SK-N-SH (cell line): Measurements from ENCODE around the gene AMN1. TPM values are rescaled to one million over a fixed set of nuclear protein-coding genes. Genes with fewer than 3 reads are reported as not detected.
"Not testable (repeated sequence)": the region's sequence is repeated elsewhere in the genome, so short reads cannot be mapped to it uniquely, and the experiment has no call there.

ENCODE experiments used
- CTCF ChIA-PET: fragments of 300-600, 350-600 bp; formaldehyde crosslinking; extraction: SDS; loops from one replicate; lab custom pipeline; 2021; lab: Yijun Ruan, JAX
- POLR2A ChIA-PET: fragments of 350-600 bp; sonication (Branson Sonifier 250); formaldehyde crosslinking; extraction: SDS; loops from one replicate; lab custom pipeline; 2020; ENCODE audit warnings: antibody characterized with exemption, inconsistent platforms; lab: Yijun Ruan, JAX
- DNase-seq: peaks from one replicate; pipeline ENCODE4 v3.0.0; 2012
- H2AFZ ChIP-seq: fragments of 200-600 bp; sonication (generic); 2 replicates; pipeline ENCODE4 v1.8.1; 2016; ENCODE audit warnings: antibody characterized with exemption, mild to moderate bottlenecking, low read depth
- H3F3A ChIP-seq: fragments of 200-600 bp; sonication (generic); replicated peaks from 2 replicates; pipeline ENCODE3; 2016; ENCODE audit warnings: antibody characterized with exemption, mild to moderate bottlenecking; ENCODE audit not compliant: insufficient read depth
- H3K27ac ChIP-seq, 2 experiments: fragments of 200-500 bp in 1 of 2; fragments of 200-600 bp in 1 of 2; sonication (Bioruptor generic) in 1 of 2; sonication (generic), shearing (Covaris generic) in 1 of 2; 2 replicates each; pipeline versions ENCODE4 v1.5.1 to v1.6.1; 2014 to 2016; ENCODE audit warnings: low read depth in 2 of 2, inconsistent platforms in 1 of 2, low read length in 1 of 2, mild to moderate bottlenecking in 1 of 2, mixed read lengths in 1 of 2
- H3K27me3 ChIP-seq: fragments of 200-600 bp; sonication (generic), shearing (Covaris generic); 2 replicates; pipeline ENCODE4 v1.6.1; 2016; ENCODE audit warnings: mixed run types; ENCODE audit not compliant: insufficient read depth
- H3K36me3 ChIP-seq, 2 experiments: fragments of 200-500 bp in 1 of 2; fragments of 200-600 bp in 1 of 2; sonication (Bioruptor generic) in 1 of 2; sonication (generic) in 1 of 2; replicated peaks in 1 of 2; 2 replicates each; pipeline versions ENCODE3 to v1.5.1; 2014 to 2016; ENCODE audit warnings: low read length in 1 of 2, mild to moderate bottlenecking in 1 of 2; ENCODE audit not compliant: insufficient read depth in 2 of 2, control insufficient read depth in 1 of 2
- H3K4me1 ChIP-seq, 2 experiments: fragments of 200-500 bp in 1 of 2; fragments of 200-600 bp in 1 of 2; sonication (Bioruptor generic) in 1 of 2; sonication (generic), shearing (Covaris generic) in 1 of 2; 2 replicates each; pipeline versions ENCODE4 v1.5.1 to v1.6.1; 2014 to 2016; ENCODE audit warnings: low read depth in 1 of 2, low read length in 1 of 2, mixed run types in 1 of 2; ENCODE audit not compliant: insufficient read depth in 2 of 2, control insufficient read depth in 1 of 2
- H3K4me2 ChIP-seq: fragments of 200-600 bp; sonication (generic), shearing (Covaris generic); 2 replicates; pipeline ENCODE4 v1.6.1; 2017; ENCODE audit warnings: mixed run types
- H3K4me3 ChIP-seq, 2 experiments: fragments of 200-500 bp in 1 of 2; fragments of 200-600 bp in 1 of 2; sonication (Bioruptor generic) in 1 of 2; sonication (generic), shearing (Covaris generic) in 1 of 2; 2 replicates each; pipeline versions ENCODE4 v1.5.1 to v1.8.1; 2014 to 2016; ENCODE audit warnings: low read depth in 2 of 2, inconsistent platforms in 1 of 2, low read length in 1 of 2, mild to moderate bottlenecking in 1 of 2, mixed read lengths in 1 of 2, moderate library complexity in 1 of 2
- H3K79me2 ChIP-seq: fragments of 200-600 bp; sonication (generic); 2 replicates; pipeline ENCODE4 v1.8.1; 2017; ENCODE audit warnings: mild to moderate bottlenecking; ENCODE audit not compliant: insufficient read depth
- H3K9ac ChIP-seq: fragments of 200-600 bp; sonication (generic); 2 replicates; pipeline ENCODE4 v1.6.1; 2017; ENCODE audit warnings: mixed run types
- H3K9me2 ChIP-seq: fragments of 200-600 bp; sonication (generic); 2 replicates; pipeline ENCODE4 v1.6.1; 2017; ENCODE audit warnings: mixed run types
- H3K9me3 ChIP-seq: fragments of 200-600 bp; sonication (generic); 2 replicates; pipeline ENCODE4 v1.6.1; 2017; ENCODE audit warnings: mixed run types, mild to moderate bottlenecking, moderate library complexity
- H4K20me1 ChIP-seq: fragments of 200-600 bp; sonication (generic); 2 replicates; pipeline ENCODE4 v1.6.1; 2017; ENCODE audit warnings: mild to moderate bottlenecking, mixed run types; ENCODE audit not compliant: insufficient read depth
- CHD2 ChIP-seq: fragments of 150-350 bp; IDR thresholded peaks from 2 replicates; pipeline ENCODE4 v1.6.1; 2018; ENCODE audit warnings: low read length; ENCODE audit not compliant: partially characterized antibody
- EZH2phosphoT487 ChIP-seq: fragments of 200-600 bp; sonication (generic); IDR thresholded peaks from 2 replicates; pipeline ENCODE4 v1.6.1; 2017; ENCODE audit warnings: low read depth, mixed run types, mild to moderate bottlenecking, antibody characterized with exemption, moderate library complexity, borderline replicate concordance
- FOSL2 ChIP-seq: IDR thresholded peaks from 2 replicates; pipeline ENCODE4 v1.4.0; 2012; ENCODE audit warnings: low read depth, mild to moderate bottlenecking, moderate library complexity, borderline replicate concordance
- FOXJ3 ChIP-seq: sonication (generic); formaldehyde crosslinking; IDR thresholded peaks from 2 replicates; pipeline ENCODE4 v1.5.1; 2020; ENCODE audit warnings: mild to moderate bottlenecking, missing genetic modification reagents
- GATA2 ChIP-seq: sonication (generic); formaldehyde crosslinking; IDR thresholded peaks from 2 replicates; pipeline ENCODE4 v1.5.0; 2020; ENCODE audit warnings: mild to moderate bottlenecking, missing genetic modification reagents
- IRF3 ChIP-seq: fragments of 150-350 bp; IDR thresholded peaks from 2 replicates; pipeline ENCODE4 v1.6.1; 2016; ENCODE audit warnings: mild to moderate bottlenecking, low read depth, low read length
- JUND ChIP-seq: IDR thresholded peaks from 2 replicates; pipeline ENCODE4 v1.4.0; 2012
- POLR2AphosphoS5 ChIP-seq: IDR thresholded peaks from 2 replicates; pipeline ENCODE4 v1.6.1; 2012; ENCODE audit warnings: low read depth, low read length
- RCOR1 ChIP-seq: fragments of 150-350 bp; IDR thresholded peaks from 2 replicates; pipeline ENCODE4 v1.6.1; 2017; ENCODE audit warnings: antibody characterized with exemption, low read length
- TEAD4 ChIP-seq: IDR thresholded peaks from 2 replicates; pipeline ENCODE4 v1.4.0; 2012; ENCODE audit warnings: mild to moderate bottlenecking, borderline replicate concordance; ENCODE audit not compliant: insufficient read depth
- YY1 ChIP-seq: IDR thresholded peaks from 2 replicates; pipeline ENCODE4 v1.4.0; 2012; ENCODE audit warnings: low read depth, mild to moderate bottlenecking
- WGBS: methylation state at CpG from one replicate; pipeline ENCODE4 v1.1.6; 2017; ENCODE audit warnings: low lambda C conversion rate; 5-methylcytosine and 5-hydroxymethylcytosine counted together
- polyA plus RNA-seq, 3 experiments: library from polyadenylated mRNA; depleted of rRNA; stranded (reverse); fragments of >200 nt; gene quantifications; 2 replicates each; pipeline ENCODE4 v1.2.3, GENCODE V29; 2012
- TF ChIP-seq, protein P1 (sequence below): IDR thresholded peaks from 2 replicates; pipeline ENCODE4 v1.6.1; 2012; ENCODE audit warnings: mild to moderate bottlenecking, low read depth, low read length, moderate library complexity
- TF ChIP-seq, protein P2 (sequence below): fragments of 150-350 bp; IDR thresholded peaks from 2 replicates; pipeline ENCODE4 v1.6.1; 2017; ENCODE audit warnings: antibody characterized with exemption, low read length, low read depth, borderline replicate concordance

AMN1 gene
- polyA plus RNA-seq, 1 of the 3 experiments (the other 2 are of a cell fraction) = 8.6 TPM

DNA sequence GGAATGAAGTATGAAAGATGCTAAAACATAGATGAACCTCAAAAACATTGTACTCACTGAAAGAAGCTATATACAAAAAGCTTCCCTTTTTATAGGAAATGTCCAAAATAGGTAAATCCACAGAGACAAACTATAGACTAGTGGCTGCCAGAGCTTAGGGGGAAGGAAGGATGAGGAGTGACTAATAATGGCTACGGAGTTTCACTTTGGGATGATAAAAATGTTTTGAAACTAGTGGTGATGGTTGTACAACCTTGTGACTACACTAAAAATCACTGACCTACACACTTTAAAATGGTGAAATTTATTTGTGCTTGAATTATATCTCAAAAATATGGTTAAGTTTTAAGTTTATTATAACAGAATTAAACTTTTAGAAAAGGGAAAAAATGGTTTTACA lies 37.1 kb upstream of the AMN1 start:
- Histone ChIP-seq H3K36me3 (no peaks in the 10 kb centered on the region), H3K9ac (no peak overlapping the region), H3K79me2 (no peaks in the 10 kb centered on the region), H3K27me3 (no peaks in the 10 kb centered on the region), H3K9me3 (0 out of 2 replicates have a peak, but pooled peaks cover 3% of the 10 kb centered on the region), H3K9me2 (no peaks in the 10 kb centered on the region), H2AFZ (no peak overlapping the region; the same call in 1 of the 2 replicates), H3K27ac (no peak overlapping the region)
- 81% methylated on average over 1 of the region's 1 CpG for WGBS
- DNase-seq = no peak
- TF ChIP-seq RCOR1 (no peak), TEAD4 (no peak), FOSL2 (no peak), POLR2AphosphoS5 (no peak)
- TF ChIP-seq, all 33 proteins: peak for 0
- H3K4me2 ChIP-seq = no peak overlapping the region
- no peaks in the 10 kb centered on the region for H4K20me1 ChIP-seq
- H3K4me1 ChIP-seq = no peaks in the 10 kb centered on the region; a peak in 1 of 4 replicates
- H3F3A ChIP-seq = no peaks in the 10 kb centered on the region
- H3K4me3 ChIP-seq = no peak overlapping the region
- CTCF ChIA-PET = no interaction called here
- POLR2A ChIA-PET = no interaction called here

- no peak overlapping the region for H3K4me3 ChIP-seq
- H3K27ac ChIP-seq = no peak overlapping the region
- no peaks in the 10 kb centered on the region for H3K36me3 ChIP-seq
- DNase-seq = no peak
- H3K9ac ChIP-seq = no peak overlapping the region
- ChIA-PET POLR2A (no interaction called here), CTCF (no interaction called here)
- H3K27me3 ChIP-seq = no peaks in the 10 kb centered on the region
- no peaks in the 10 kb centered on the region; a peak in 1 of 4 replicates for H3K4me1 ChIP-seq
- no peak overlapping the region for H2AFZ ChIP-seq
- no peak overlapping the region for H3K4me2 ChIP-seq
- H3K9me2 ChIP-seq = no peaks in the 10 kb centered on the region
- no peaks in the 10 kb centered on the region for H4K20me1 ChIP-seq
- H3K79me2 ChIP-seq = no peaks in the 10 kb centered on the region
- WGBS = 88% methylated on average over 4 of the region's 4 CpGs
- 0 out of 2 replicates have a peak, but pooled peaks cover 3% of the 10 kb centered on the region for H3K9me3 ChIP-seq
- H3F3A ChIP-seq = no peaks in the 10 kb centered on the region
- no peak for TF ChIP-seq EZH2phosphoT487
- no peak for TF ChIP-seq CHD2
- no peak for TF ChIP-seq IRF3
- TF ChIP-seq, protein P1, sequence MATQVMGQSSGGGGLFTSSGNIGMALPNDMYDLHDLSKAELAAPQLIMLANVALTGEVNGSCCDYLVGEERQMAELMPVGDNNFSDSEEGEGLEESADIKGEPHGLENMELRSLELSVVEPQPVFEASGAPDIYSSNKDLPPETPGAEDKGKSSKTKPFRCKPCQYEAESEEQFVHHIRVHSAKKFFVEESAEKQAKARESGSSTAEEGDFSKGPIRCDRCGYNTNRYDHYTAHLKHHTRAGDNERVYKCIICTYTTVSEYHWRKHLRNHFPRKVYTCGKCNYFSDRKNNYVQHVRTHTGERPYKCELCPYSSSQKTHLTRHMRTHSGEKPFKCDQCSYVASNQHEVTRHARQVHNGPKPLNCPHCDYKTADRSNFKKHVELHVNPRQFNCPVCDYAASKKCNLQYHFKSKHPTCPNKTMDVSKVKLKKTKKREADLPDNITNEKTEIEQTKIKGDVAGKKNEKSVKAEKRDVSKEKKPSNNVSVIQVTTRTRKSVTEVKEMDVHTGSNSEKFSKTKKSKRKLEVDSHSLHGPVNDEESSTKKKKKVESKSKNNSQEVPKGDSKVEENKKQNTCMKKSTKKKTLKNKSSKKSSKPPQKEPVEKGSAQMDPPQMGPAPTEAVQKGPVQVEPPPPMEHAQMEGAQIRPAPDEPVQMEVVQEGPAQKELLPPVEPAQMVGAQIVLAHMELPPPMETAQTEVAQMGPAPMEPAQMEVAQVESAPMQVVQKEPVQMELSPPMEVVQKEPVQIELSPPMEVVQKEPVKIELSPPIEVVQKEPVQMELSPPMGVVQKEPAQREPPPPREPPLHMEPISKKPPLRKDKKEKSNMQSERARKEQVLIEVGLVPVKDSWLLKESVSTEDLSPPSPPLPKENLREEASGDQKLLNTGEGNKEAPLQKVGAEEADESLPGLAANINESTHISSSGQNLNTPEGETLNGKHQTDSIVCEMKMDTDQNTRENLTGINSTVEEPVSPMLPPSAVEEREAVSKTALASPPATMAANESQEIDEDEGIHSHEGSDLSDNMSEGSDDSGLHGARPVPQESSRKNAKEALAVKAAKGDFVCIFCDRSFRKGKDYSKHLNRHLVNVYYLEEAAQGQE = no peak
- no peak for TF ChIP-seq GATA2 (CRISPR knock-in tag)
- TF ChIP-seq RCOR1 = no peak
- TF ChIP-seq, protein P2, sequence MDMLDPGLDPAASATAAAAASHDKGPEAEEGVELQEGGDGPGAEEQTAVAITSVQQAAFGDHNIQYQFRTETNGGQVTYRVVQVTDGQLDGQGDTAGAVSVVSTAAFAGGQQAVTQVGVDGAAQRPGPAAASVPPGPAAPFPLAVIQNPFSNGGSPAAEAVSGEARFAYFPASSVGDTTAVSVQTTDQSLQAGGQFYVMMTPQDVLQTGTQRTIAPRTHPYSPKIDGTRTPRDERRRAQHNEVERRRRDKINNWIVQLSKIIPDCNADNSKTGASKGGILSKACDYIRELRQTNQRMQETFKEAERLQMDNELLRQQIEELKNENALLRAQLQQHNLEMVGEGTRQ = no peak
- TF ChIP-seq JUND = no peak
- no peak for TF ChIP-seq FOXJ3 (CRISPR knock-in tag)
- no peak for TF ChIP-seq YY1
Measured at GRCh38 chr12:31759632-31760459, 31.0 kb upstream of the AMN1 start.

GRCh38 chr12:31758297-31758696 lies 29.5 kb upstream of the AMN1 start:
- H3F3A ChIP-seq, CTCF ChIA-PET, H3K9me2 ChIP-seq, POLR2A ChIA-PET, H3K9ac ChIP-seq, H3K27ac ChIP-seq, H2AFZ ChIP-seq, H3K79me2 ChIP-seq, DNase-seq, H3K4me2 ChIP-seq, H3K27me3 ChIP-seq, H3K9me3 ChIP-seq, H3K4me3 ChIP-seq, H3K36me3 ChIP-seq, H3K4me1 ChIP-seq, H4K20me1 ChIP-seq: not testable (repeated sequence)
- 85% methylated on average over 5 of the region's 5 CpGs for WGBS
